IMR-90 (cell line): ENCODE results near the gene PCED1B.

Experiments
- BHLHE40 ChIP-seq: fragments of 150-350 bp; IDR thresholded peaks from 2 replicates; pipeline ENCODE4 v1.6.1; 2016; ENCODE audit warnings: mild to moderate bottlenecking, low read depth, low read length
- CEBPB ChIP-seq: IDR thresholded peaks from 2 replicates; pipeline ENCODE4 v1.6.1; 2012; ENCODE audit warnings: low read depth, low read length, improper control_type of control experiment
- CHD1 ChIP-seq: IDR thresholded peaks from 2 replicates; pipeline ENCODE4 v1.6.1; 2012; ENCODE audit warnings: low read depth, low read length, improper control_type of control experiment
- CTCF ChIP-seq: conservative IDR thresholded peaks from 2 replicates; pipeline ENCODE4 v1.5.1; 2012; ENCODE audit warnings: mild to moderate bottlenecking, low read depth, low read length, improper control_type of control experiment
- ELK1 ChIP-seq: fragments of 150-350 bp; IDR thresholded peaks from 2 replicates; pipeline ENCODE4 v1.6.1; 2016; ENCODE audit warnings: low read depth, mild to moderate bottlenecking, low read length, moderate library complexity, borderline replicate concordance
- FOS ChIP-seq: fragments of 150-350 bp; IDR thresholded peaks from 2 replicates; pipeline ENCODE4 v1.6.1; 2016; ENCODE audit warnings: low read depth, low read length
- MAFK ChIP-seq: IDR thresholded peaks from 2 replicates; pipeline ENCODE4 v1.6.1; 2012; ENCODE audit warnings: low read depth, low read length, improper control_type of control experiment
- MXI1 ChIP-seq: IDR thresholded peaks from 2 replicates; pipeline ENCODE4 v1.6.1; 2012; ENCODE audit warnings: low read depth, mild to moderate bottlenecking, low read length, moderate library complexity, borderline replicate concordance
- NFE2L2 ChIP-seq: fragments of 150-350 bp; IDR thresholded peaks from 2 replicates; pipeline ENCODE4 v1.6.1; 2016; ENCODE audit warnings: low read depth, mild to moderate bottlenecking, low read length
- POLR2A ChIP-seq: IDR thresholded peaks from 2 replicates; pipeline ENCODE4 v1.6.1; 2012; ENCODE audit warnings: mild to moderate bottlenecking, low read depth, low read length
- RAD21 ChIP-seq: IDR thresholded peaks from 2 replicates; pipeline ENCODE4 v1.6.1; 2012; ENCODE audit warnings: low read length, improper control_type of control experiment
- RCOR1 ChIP-seq: IDR thresholded peaks from 2 replicates; pipeline ENCODE4 v1.6.1; 2012; ENCODE audit warnings: mild to moderate bottlenecking, low read length, improper control_type of control experiment; ENCODE audit not compliant: insufficient replicate concordance
- RFX5 ChIP-seq: IDR thresholded peaks from 2 replicates; pipeline ENCODE4 v1.8.0; 2012; ENCODE audit warnings: low read depth, mild to moderate bottlenecking, low read length, moderate library complexity
- SMC3 ChIP-seq: fragments of 150-350 bp; IDR thresholded peaks from 2 replicates; pipeline ENCODE4 v1.6.1; 2016; ENCODE audit warnings: low read depth, mild to moderate bottlenecking, antibody characterized with exemption, low read length, moderate library complexity

GRCh38 chr12:47237751-47238211 is 158.4 kb downstream of the PCED1B start:
- TF ChIP-seq RCOR1 (no peak), POLR2A (no peak), CTCF (no peak), CEBPB (0 out of 2 replicates have a peak, but pooled peaks have one; percentile 6), RFX5 (no peak), CHD1 (no peak), FOS (no peak), MAFK (no peak), MXI1 (no peak), NFE2L2 (no peak), SMC3 (no peak), RAD21 (no peak), BHLHE40 (no peak), ELK1 (no peak)
